ENCODE results near the gene RNF126.
"Not testable (repeated sequence)": the region's sequence is repeated elsewhere in the genome, so short reads cannot be mapped to it uniquely, and the experiment has no call there.

Gene RNF126

DNA sequence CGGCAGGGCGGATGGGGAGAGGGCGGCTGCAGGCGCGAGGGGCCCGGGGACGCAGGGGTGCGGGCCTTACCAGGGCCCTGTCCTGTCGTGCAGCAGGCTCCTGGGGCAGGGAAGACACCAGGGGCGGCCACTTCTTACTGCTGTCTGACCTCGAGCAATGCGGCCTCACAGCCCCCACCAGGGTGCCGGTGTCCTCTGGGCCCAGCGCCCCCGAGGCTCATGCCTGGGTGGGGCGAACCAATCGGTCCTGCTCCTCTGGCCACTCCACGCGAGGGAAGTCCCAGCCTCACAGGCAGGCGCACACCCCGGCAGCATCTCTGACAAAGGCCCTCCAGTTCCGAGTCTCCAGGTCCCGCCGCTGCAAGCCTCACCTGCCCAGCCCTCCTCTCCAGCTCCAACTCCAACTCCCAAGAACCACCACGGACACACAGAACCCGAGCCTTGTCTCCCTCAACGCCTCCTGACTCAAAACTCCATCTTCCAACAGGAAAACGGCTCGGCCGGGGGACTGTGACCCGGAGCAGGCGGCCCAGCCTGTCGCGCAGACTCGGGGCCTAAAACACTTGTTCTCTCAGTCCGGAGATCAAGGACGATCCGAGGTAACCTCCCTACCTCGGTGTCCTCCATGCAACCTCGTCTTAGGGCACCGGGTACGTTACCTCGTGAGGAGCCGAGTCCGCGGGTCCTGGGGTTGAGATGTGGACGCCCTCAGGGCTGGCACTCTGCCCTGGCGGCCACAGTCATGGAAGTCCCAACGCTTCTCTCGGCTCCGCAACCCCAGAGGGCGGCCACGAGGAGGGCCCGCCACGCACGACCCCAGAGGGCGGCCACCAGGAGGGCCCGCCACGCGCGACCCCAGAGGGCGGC, 16.9 kb downstream of the RNF126 start:
- no peak for DNase-seq

DNA sequence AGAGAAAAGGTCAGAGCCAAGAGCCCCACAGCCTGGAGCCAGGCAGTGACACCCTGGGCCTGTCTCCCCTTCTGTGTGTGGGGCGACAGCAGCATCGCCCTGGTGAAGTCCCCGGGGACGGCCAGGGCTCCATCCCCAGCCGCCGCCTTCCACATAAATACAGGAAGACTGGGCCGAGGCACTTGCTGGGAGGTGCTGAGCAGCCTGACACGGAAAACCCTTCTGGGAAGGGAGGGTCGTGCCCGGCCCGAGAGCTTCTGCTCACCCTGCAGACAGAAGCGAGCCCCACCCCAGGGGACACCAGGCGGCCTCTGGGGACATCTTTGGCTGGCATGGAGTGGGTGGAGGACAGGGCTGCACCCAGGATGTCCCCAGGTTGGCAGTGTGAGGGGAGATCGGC, 18.2 kb downstream of the RNF126 start:
- DNase-seq = no peak

DNA sequence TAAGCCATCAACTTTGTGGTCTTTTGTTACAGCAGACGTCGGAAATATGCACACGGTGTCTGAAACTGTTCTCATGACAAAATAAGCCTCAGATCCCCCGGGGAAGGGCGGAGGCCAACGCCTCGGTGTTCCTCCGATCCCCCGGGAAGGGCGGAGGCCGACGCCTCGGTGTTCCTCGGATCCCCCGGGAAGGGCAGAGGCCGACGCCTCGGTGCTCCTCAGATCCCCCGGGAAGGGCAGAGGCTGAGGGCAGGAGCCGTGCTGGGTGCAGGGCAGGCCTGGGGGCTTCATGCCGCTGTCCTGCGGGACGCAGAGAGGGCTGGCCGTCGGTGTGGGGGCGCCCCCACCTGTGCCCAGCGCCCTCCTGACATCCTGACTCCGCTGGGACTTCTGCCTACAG, 18.7 kb downstream of the RNF126 start:
- DNase-seq = no peak

DNA sequence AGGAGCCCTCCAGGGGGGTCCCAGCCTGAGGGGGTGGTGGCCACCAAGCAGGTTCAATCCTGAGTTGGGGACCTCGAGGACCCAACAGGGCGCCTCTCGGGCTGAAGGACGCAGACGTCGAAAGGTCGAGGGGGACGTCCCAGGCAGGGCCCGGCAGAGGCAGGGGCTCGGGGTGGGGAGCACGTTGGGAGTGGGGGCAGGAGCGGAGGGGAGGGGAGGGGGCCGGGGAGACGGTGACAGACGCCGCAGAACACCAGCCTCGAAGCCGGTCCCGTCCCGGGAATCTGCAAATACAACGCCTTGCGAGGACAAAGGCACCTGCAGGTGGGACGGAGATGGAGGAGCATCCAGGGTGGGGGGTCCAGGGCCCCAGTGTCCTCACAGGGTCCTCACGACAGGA, 19.3 kb downstream of the RNF126 start:
- no peak for DNase-seq

DNA sequence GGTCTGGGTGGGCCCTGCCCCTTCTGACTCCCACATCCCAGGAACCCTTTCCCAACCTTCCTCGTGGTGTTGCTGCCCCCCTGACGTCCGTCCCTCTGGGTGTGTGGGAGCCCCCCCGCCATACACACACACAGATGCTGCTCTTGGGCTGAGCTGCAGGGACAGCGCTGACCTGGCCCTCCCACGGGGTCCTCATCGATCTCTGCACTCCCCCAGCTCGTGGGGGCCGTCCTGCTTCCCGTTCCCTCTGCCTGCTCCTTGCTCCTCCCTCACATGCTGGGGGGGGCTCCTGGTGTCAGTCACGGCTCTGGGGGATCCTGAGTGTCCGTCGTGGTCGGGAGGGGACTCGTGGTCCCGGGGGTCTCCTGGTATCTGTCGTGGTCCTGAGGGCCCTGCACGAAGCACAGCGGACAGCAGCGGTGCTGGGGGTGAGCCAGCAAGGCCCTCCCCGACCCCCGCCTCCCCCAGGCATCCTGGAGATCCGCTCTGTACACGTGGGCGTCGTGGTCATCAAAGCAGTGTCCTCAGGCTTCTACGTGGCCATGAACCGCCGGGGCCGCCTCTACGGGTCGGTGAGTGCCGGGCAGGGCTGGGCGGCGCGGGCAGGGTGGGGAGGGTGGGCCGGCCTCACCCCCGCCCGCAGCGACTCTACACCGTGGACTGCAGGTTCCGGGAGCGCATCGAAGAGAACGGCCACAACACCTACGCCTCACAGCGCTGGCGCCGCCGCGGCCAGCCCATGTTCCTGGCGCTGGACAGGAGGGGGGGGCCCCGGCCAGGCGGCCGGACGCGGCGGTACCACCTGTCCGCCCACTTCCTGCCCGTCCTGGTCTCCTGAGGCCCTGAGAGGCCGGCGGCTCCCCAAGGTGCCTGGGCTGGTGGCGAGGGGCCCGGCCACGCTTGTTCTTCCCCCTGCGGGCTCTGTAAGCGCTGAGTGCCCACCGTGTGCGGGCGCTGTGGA, 20.0 kb downstream of the RNF126 start:
- DNase-seq = no peak

DNA sequence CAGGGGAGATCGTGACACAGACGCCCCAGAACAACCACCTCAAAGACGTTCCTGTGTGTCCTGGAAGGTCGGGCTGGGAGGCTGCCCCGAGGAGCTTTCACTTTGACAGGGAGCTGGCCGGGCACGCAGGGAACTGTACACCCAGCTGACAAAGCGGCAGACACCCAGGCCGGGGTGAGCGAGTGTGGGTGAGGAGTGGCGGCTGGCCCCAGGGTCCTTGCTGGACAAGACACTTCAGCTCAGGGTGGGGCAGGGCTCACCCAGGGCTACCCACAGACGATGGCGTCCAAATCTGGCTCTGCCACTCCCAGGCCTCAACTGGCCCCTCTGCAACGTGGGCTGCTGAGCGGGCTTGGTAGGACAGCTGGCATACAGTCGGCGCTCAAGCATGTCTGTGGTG, 21.3 kb downstream of the RNF126 start:
- no peak for DNase-seq

DNA sequence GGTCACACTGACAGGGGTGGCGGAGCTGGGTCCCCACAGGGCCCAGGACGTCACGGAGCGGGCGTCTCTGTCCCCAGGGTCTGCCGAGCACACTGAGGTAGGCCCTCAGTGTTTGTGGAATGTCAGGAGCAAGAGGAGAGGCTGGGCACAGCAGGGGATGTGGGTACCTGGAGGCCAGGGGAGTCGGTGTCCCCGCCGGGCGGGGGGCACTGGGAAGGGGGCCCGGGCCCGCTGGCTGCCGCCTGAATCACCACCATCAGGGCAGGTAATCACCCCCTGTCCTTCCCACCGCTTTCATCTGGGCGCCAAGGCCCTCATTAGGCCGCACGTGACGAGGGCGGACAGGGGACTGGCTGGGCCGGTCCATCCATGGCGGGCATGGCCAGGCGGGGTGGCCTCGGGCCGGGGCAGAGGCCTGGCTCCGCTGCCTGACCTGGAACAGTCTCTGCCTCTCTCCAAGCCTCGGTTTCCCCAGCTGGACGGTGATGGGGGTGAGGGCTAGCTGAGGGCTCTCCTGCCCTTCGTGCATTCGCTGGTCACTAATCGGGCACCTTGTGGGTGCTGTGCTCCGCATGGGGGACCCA, 22.3 kb downstream of the RNF126 start:
- no peak for DNase-seq

DNA sequence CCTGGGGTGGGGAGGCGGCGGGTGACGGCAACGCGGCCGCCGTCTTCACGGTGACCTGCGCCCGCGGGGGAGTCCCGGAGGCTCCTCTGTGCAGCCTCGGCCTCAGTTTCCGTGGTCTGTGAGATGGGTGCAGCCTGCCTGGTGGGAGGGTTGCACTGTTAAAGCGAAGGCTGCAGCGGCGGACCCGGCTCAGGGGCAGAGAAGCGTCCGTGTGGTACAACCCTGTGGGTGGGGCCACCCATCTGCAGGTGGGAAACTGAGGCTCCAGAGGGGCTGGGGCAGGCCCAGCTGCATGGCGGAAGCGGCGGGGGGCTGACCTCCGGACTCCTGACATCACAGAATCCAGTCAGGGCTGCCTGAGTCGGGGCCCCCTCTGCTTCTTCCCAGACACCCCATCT, 22.9 kb downstream of the RNF126 start:
- DNase-seq = no peak

DNA sequence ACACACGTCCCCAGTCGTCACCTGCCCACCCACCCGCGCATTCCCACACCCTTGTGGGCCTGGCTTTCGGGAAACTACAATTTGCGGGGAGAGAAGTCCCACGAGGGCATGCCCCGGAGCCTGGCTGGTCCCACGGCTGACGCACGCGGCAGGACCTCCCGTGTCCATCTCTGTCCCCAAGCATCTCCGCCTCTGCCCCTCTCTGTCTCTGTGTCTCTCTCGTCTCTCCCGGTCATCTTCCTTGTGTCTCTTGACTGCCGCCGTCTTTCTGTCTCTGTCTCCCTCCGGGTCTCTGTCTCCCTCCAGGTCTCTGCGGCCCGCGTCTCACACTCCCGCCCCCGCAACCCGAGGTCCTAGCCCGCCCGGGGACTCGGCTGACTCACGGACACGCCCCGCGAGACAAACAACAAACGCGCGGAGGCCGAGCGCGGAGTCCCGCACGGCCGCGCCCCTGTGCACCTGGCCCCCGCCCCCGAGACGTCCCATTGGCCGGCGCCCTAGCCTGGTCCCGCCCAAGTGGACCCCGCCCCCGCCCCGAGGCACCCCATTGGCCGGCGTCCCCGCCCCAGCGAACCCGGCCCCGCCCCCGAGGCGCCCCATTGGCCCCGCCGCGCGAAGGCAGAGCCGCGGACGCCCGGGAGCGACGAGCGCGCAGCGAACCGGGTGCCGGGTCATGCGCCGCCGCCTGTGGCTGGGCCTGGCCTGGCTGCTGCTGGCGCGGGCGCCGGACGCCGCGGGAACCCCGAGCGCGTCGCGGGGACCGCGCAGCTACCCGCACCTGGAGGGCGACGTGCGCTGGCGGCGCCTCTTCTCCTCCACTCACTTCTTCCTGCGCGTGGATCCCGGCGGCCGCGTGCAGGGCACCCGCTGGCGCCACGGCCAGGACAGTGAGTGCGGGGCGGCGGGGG, 23.5 kb downstream of the RNF126 start, which contains the start of gene FGF22:
Gene FGF22, plus strand, starts transcription at position 627 of the 908 bp plus-strand sequence. Its CDS starts 47 bp downstream, at position 674.
- DNase-seq = peak; percentile 66 to 91

DNA sequence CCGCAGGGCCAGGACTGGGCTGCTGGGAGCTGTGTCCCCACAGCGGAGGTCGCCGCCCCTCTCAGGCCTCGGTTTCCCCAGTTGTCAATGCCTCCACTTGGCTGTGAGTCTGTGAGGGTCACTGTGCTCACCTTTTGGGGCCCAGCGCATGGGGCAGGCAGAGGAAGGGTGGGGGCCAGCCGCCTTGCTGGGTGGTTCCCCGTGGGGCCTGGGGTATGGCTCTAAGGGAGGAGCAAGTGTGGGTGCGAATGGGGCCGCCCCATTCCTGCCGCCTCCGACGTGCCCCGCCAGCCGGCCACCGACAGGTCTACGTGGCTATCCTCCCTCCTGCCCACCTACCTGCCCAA, 24.1 kb downstream of the RNF126 start:
- no peak for DNase-seq

DNA sequence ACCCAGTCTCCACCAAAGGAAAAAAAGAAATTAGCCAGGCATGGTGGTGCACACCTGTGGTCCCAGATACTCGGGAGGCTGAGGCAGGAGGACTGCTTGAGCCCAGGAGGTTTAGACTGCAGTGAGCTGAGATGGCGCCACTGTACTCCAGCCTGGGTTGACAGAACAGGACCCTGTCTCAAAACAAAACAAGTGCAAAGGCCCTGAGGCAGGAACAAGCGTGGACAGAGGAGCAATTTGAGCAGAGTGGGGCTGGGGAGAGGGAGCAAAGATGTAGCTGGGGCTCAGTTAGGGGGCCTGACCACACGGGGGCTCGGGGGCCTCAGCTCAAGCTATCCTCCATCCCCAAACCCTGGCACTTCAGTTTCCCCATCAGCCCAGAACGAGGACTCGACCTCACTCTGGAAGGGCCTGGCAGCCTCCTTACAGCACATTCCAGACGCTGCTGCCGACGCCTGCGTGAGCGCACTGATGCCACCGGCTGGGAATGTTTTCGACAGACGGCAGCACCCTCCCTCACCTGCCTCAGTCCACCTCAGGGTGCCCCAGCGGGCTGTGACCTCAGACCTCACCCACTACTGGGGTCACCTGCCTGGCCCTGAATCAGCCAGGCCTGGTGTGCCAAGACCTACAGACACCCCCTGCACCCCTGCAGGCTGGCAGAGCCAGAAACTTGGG, 27.9 kb downstream of the RNF126 start:
- DNase-seq = no peak

DNA sequence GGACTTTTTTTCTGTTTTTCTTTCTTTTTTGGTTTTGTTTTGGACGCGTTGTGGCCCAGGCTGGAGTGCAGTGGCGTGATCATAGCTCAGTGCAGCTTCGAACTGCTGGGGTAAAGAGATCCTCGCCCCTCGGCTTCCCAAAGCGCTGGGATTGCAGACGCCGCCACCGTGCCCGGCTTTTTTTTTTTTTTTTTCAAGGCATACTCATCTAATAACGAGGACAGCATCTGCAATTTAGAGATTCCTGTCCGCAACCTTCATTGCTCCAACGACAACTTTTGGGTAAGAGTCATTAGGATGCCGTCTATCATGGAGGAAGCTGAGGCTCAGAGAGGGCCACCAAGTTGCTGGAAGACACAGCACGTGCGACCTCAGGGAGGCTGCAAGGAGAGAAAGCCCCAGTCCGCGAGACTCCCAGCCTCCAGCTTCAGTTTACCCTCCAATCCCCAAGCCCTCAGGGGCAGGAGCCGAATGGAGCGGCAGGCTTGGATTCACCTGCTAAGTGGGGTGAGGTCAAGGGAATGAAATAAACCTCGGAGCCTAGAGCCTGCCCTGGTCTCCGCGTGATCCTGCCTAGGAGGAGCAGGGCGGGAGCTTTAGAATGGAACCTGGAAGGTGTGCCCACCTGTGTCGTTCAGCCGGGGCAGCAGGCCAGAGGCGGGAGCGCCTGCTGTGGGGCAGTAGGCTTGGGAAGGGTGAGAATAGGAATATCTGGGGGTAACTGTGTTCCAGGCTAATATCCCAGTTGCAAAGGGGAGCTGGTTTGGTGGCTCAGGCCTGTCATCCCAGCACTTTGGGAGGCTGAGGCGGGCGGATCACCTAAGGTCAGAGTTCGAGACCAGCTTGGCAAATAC, 29.0 kb downstream of the RNF126 start:
- DNase-seq = no peak

DNA sequence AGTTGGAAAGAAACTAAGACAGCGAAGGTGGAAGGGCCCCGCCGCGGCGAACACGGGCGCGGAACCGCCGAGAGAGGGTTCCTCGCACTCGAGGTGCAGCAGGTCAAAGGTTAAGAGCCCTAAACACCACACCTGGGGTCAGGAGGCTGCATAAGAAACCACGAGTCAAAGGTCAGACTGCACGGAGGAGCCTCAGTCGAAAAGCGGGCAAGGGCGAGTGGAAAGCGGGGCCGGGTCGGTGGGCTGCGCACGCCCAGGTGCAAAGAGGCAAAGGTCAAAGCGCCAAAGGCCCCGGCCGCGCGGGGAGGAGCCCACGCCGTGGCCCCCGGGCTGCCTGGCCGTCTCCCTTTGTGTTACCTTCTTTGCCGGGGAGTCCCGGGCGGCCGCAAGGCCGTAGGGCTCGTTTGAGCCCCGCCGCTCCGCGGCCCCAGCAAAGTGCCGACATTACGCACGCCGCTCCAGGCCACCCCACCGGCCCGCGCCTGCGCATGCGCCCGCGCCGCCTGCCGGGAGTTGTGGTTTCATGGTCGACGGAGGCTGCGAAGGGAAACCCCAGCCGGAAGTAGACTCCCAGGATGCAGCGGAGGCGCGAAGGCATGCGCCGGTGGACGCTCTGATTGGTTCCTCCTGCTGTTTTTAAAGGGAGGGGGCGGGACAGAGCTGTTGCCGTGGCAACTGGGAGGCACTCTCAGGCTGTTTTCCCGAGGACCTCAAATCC, 29.8 kb downstream of the RNF126 start, which contains the start of gene POLRMT:
Gene POLRMT, minus strand, starts transcription at position 470 of the 718 bp plus-strand sequence. Its CDS starts 25 bp downstream, at position 445.
- peak; percentile 91 to 96 for DNase-seq

DNA sequence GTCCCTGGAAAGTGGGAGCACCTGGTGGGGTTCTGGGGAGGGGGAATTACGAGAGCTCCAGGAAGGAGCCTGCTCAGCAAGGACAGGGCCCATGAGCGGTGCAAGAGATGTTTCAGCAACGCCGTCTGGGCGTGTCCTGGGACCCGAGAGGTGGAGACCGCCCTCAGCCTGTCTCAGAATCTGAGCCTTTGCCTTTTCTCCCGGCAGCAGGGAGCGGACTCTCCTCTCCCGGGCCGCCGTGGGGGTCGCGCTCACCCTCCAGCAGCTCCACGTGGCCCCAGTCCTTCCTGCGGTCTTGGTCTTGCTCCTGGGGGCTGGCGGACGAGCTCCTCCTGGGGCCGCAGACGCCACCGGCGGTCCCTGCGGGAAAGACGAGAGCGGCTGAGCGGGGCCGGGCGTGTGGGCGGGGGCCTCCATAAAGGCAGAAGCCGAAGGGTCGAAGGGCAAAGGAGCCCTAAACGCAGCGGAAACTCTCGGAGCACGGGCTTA, 30.4 kb downstream of the RNF126 start:
- DNase-seq = no peak

DNA sequence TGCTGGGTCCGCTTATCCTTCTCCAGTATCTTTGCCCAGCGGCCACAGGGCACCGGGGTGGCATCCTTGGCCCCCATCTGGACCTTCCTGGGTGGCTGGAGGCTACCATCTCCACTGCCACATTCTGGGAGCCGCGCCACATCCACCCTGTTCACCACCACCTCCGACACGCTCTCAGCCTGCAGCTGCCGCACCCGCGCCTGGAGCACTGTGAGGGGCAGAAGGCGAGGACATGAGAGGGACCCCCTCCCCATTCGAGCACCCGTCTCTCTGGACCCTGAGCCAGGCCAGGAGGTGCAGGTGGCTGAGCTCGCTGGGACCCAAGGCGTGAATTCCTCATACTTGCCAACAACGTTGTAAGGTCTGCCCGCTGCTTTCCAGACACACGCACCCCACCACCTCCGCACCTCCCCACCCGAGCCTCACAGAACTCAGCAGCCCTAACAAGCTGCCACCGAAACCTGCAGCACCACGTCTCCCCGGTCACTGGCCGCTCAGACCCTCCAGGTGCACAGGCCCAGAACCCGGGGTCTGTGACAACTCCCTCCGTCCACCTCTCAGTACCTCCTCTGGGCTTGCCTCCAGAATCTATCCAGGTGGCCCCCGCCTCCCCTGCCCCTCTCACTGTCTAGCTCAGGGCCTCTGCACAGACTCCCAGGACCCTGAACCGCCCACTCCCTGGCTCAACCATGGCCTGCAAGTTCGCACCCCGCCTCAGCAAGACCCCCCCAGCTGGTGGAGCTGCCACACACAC, 32.9 kb downstream of the RNF126 start:
- no peak for DNase-seq

DNA sequence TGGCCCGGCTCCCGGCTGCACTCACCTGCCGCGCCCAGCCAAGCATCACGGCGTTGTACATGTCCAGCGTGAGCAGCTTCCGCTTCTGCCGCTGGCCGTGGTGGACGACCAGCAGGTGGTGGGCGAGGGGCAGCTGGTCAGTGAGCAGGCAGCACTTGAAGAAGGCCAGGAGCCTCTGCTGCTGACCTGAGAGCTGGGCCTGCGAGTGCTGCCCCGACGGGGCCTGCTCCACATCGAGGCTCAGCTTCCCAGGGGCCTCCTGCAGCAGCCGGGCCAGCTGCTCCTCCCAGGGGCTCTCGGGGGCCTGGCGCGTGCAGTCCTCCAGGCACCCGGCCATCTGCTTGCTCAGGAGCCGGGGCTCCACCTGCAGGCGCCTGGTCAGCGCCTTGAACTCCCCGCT, 33.5 kb downstream of the RNF126 start:
- not testable (repeated sequence) for DNase-seq

DNA sequence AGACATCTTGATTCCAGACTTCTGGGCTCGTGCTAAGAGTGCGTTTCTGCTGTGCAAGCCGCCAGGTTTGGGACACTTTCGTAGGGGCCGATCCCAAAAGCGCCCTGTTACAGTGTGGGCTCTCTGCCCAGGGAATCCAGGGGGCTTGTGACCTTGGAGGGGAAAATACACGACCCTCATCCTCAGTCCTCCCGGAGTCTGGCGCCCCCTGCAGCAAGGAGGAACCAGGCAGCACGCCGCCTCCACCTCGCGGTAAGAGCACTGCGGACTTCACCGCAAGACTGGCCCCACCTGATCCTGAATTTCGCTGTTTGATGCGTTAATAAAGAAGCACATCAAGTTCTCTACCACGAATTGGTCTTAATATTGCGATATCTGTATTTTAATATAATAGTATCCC, 34.8 kb downstream of the RNF126 start:
- DNase-seq = no peak

DNA sequence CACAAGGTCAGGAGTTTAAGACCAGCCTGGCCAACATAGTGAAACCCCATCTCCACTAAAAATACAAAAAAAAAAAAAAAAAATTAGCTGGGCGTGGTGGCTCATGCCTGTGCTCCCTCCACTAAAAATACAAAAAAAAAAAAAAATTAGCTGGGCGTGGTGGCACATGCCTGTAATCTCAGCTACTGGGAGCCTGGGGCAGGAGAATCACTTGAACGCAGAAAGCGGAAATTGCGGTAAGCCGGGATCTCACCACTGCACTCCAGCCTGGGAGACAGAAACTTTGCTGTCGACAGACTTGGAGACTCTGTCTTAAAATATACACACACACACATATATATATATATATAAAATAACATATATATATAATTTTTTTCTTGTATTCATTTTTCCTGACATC, 36.4 kb downstream of the RNF126 start:
- DNase-seq = not testable (repeated sequence)

DNA sequence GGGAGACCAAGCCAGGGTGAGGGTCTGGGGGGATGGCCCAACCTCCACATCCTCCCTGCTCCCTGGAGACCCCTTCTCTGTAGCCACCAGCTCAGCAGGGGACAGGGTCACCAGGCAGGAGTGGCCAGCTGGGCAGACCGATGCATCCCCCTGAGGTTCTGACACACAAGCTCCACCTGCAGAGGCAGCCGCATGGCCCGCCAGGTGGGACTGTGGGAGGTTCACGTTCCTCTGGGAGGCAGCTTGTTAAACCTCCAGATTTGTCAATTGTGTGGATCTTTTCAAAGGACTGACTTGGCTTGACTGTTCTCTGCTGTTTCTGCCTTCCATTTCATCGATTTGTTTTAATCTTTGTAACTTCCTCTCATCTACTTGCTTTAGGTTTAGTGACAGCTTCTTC, 37.8 kb downstream of the RNF126 start:
- DNase-seq = no peak

All from hippocampal formation (tissue), 2 donors.